Activated B cell treated with CpG ODN at 0.5 μM for 24 hours (primary cell): Measurements from ENCODE around the gene MIS12. TPM values are rescaled to one million over a fixed set of nuclear protein-coding genes. Genes with fewer than 3 reads are reported as not detected.

Experiments
- ATAC-seq: fragments of 200-7000 bp; cut with Tn5 transposase; one replicate; pipeline ENCODE4 v1.10.0; 2021; ENCODE audit warnings: low read depth, mild to moderate bottlenecking, moderate library complexity
- CTCF ChIA-PET: fragments of 350-600 bp; sonication (Branson Sonifier 250); formaldehyde crosslinking; loops from one replicate; lab custom pipeline; 2021; ENCODE audit warnings: antibody characterized with exemption; lab: Charles Lee
- POLR2A ChIA-PET: fragments of 350-600 bp; sonication (Branson Sonifier 250); formaldehyde crosslinking; loops from one replicate; lab custom pipeline; 2021; ENCODE audit warnings: antibody characterized with exemption; lab: Charles Lee
- DNase-seq: peaks from one replicate; pipeline ENCODE4 v3.0.0; 2022
- H3K27ac Mint-ChIP-seq: one replicate; pipeline ENCODE4 v1.8.0; 2020; ENCODE audit warnings: mixed read lengths
- H3K27me3 Mint-ChIP-seq: one replicate; pipeline ENCODE4 v1.8.0; 2021; ENCODE audit warnings: mixed read lengths
- H3K36me3 Mint-ChIP-seq: one replicate; pipeline ENCODE4 v1.8.0; 2021; ENCODE audit warnings: low read depth, mixed read lengths
- H3K4me1 Mint-ChIP-seq: one replicate; pipeline ENCODE4 v1.8.0; 2021; ENCODE audit warnings: mixed read lengths
- H3K4me3 Mint-ChIP-seq: one replicate; pipeline ENCODE4 v1.8.0; 2020; ENCODE audit warnings: mild to moderate bottlenecking, mixed read lengths
- H3K9me3 Mint-ChIP-seq: one replicate; pipeline ENCODE4 v1.8.0; 2020; ENCODE audit warnings: mixed read lengths
- intact Hi-C: fragments of 100-400 bp; cut with micrococcal nuclease; formaldehyde crosslinking; loops from one replicate; pipeline ENCODE4 v1.15.1; 2024
- total RNA-seq: library from RNA; stranded (reverse); gene quantifications from 2 replicates; pipeline ENCODE4 v1.2.3, GENCODE V29; 2022
- TF ChIP-seq, protein P1 (sequence below): fragments of 200-600 bp; IDR thresholded peaks from one replicate; pipeline ENCODE4 v1.8.0; 2022; ENCODE audit warnings: antibody characterized with exemption, mild to moderate bottlenecking

Gene MIS12
- total RNA-seq, 1 donor from 2014 or later, result 29.7 TPM

DNA sequence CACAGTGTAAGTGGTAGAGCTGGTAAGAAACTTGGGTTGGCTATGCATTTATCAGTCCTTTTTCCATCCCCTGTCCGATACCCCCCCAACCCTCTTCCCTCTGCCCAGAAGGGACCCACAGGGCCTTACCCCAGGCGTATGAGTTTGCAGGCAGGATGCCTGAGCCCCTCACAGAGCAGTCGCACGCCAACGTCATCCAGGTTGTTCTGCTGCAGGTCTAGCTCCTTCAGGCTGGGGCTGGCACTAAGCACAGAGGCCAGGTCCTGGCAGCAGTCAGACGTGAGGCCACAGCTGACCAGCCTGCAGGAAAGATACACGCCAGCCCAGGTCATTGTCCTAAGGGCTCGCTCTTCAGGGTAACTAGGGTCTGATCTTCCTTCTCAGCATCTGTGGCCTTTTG is 52.9 kb downstream of the MIS12 start:
- peaks cover 83% of the 10 kb centered on the region for H3K36me3 Mint-ChIP-seq
- POLR2A ChIA-PET, result no interaction called here

DNA sequence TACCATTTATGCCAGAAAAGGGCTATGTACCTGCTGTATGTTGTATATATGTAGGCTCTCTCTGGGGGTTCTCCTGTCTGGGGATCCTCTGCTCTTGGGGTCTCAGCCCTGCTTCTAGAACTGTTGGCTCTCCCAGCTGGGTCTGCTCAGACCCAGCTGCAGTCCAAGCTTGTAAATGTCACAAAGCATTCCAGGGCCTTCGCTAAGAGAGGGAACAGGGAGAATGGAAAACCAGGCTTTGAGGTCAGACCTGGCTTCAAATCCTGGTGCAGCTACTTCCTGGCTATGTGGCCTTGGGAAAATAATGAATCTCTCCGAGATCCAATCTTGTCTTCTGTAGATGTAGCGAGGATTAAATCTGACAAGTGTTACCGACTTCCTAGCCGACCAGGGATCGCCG is 54.0 kb downstream of the MIS12 start:
- no peak overlapping the region for H3K27ac Mint-ChIP-seq
- H3K9me3 Mint-ChIP-seq, result no peaks in the 10 kb centered on the region
- POLR2A ChIA-PET, result no interaction called here
- no peaks in the 10 kb centered on the region for H3K27me3 Mint-ChIP-seq
- no peak overlapping the region for H3K4me3 Mint-ChIP-seq
- DNase-seq (no peak), ATAC-seq (no peak)
- TF ChIP-seq, protein P1, sequence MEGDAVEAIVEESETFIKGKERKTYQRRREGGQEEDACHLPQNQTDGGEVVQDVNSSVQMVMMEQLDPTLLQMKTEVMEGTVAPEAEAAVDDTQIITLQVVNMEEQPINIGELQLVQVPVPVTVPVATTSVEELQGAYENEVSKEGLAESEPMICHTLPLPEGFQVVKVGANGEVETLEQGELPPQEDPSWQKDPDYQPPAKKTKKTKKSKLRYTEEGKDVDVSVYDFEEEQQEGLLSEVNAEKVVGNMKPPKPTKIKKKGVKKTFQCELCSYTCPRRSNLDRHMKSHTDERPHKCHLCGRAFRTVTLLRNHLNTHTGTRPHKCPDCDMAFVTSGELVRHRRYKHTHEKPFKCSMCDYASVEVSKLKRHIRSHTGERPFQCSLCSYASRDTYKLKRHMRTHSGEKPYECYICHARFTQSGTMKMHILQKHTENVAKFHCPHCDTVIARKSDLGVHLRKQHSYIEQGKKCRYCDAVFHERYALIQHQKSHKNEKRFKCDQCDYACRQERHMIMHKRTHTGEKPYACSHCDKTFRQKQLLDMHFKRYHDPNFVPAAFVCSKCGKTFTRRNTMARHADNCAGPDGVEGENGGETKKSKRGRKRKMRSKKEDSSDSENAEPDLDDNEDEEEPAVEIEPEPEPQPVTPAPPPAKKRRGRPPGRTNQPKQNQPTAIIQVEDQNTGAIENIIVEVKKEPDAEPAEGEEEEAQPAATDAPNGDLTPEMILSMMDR, result no peak
- intact Hi-C loops, result no loop called here
- CTCF ChIA-PET, result no interaction called here
- peaks cover 86% of the 10 kb centered on the region for H3K36me3 Mint-ChIP-seq
- no peaks in the 10 kb centered on the region for H3K4me1 Mint-ChIP-seq

More for the DNA sequence above, 52.9 kb downstream of the MIS12 start:
- intact Hi-C loops, result no loop called here
- DNase-seq, result no peak
- Mint-ChIP-seq H3K4me3 (no peak overlapping the region), H3K27ac (no peak overlapping the region), H3K27me3 (no peaks in the 10 kb centered on the region), H3K4me1 (no peaks in the 10 kb centered on the region), H3K9me3 (no peaks in the 10 kb centered on the region)
- TF ChIP-seq, protein P1, result no peak
- ATAC-seq, result no peak
- CTCF ChIA-PET, result no interaction called here

Other genes starting within 250 kb of the MIS12 start
- gene RABEP1, start 204.3 kb upstream of the MIS12 start, total RNA-seq, result 63.5 and 67.5 TPM in 2 replicates
- gene NUP88, start 66.9 kb upstream of the MIS12 start, total RNA-seq, result 158 and 187 TPM in 2 replicates
- 70.4 and 87.7 TPM in 2 replicates for gene RPAIN, start 66.4 kb upstream of the MIS12 start, total RNA-seq
- 160 and 177 TPM in 2 replicates for gene C1QBP, start 47.4 kb upstream of the MIS12 start, total RNA-seq
- gene DHX33, start 17.6 kb upstream of the MIS12 start, total RNA-seq, result 17.7 and 19.9 TPM in 2 replicates
- 63.2 and 76.8 TPM in 2 replicates for gene DERL2, start 388 bp upstream of the MIS12 start, total RNA-seq
- gene NLRP1, start 97.9 kb downstream of the MIS12 start, total RNA-seq, result 35.5 and 40.4 TPM in 2 replicates